Spleen (tissue), 11 donors: ENCODE data around the gene HSBP1. TPM values are rescaled to one million over a fixed set of nuclear protein-coding genes. Genes with fewer than 3 reads are reported as not detected.

Source experiments
- DNase-seq: peaks from one replicate; pipeline ENCODE4 v3.0.0-alpha.2; 2020
- H3K27ac ChIP-seq, 8 donors: fragments of 200-600 bp; sonication (generic) in 7 of 8; 1 replicate in 4 of 8; 2 replicates in 4 of 8; pipeline versions ENCODE4 v1.5.0 to v1.8.0; 2016 to 2021; ENCODE audit warnings: inconsistent platforms in 4 of 8, mild to moderate bottlenecking in 4 of 8, moderate library complexity in 1 of 8
- H3K27me3 ChIP-seq, 7 donors: fragments of 200-600 bp; sonication (generic) in 6 of 7; replicated peaks in 1 of 7; 1 replicate in 4 of 7; 2 replicates in 3 of 7; pipeline versions ENCODE4 v1.5.0 to v1.8.0; 2016 to 2021; ENCODE audit warnings: inconsistent platforms in 3 of 7, mild to moderate bottlenecking in 1 of 7
- H3K36me3 ChIP-seq, 6 donors: fragments of 200-600 bp; sonication (generic) in 5 of 6; 1 replicate in 4 of 6; 2 replicates in 2 of 6; pipeline versions ENCODE4 v1.5.0 to v1.8.0; 2016 to 2021; ENCODE audit warnings: inconsistent platforms in 2 of 6
- H3K4me1 ChIP-seq, 6 donors: fragments of 200-600 bp; sonication (generic) in 5 of 6; 1 replicate in 3 of 6; 2 replicates in 3 of 6; pipeline versions ENCODE4 v1.5.0 to v1.8.0; 2016 to 2021; ENCODE audit warnings: inconsistent platforms in 3 of 6
- H3K4me3 ChIP-seq, 8 donors: fragments of 200-600 bp; sonication (generic) in 7 of 8; 1 replicate in 4 of 8; 2 replicates in 4 of 8; pipeline versions ENCODE4 v1.5.0 to v1.8.0; 2016 to 2021; ENCODE audit warnings: inconsistent platforms in 4 of 8, mild to moderate bottlenecking in 4 of 8, moderate library complexity in 2 of 8
- H3K9me3 ChIP-seq, 8 donors: fragments of 200-600 bp; sonication (generic) in 7 of 8; 1 replicate in 4 of 8; 2 replicates in 4 of 8; pipeline versions ENCODE4 v1.5.0 to v1.8.0; 2016 to 2021; ENCODE audit warnings: inconsistent platforms in 4 of 8
- POLR2A ChIP-seq, 3 donors: fragments of 450-650 bp; IDR thresholded peaks; one replicate each; pipeline ENCODE4 v1.5.1; 2017; ENCODE audit warnings: antibody characterized with exemption in 3 of 3, mild to moderate bottlenecking in 1 of 3
- POLR2AphosphoS5 ChIP-seq, 3 donors: sonication (generic); formaldehyde crosslinking; IDR thresholded peaks; one replicate each; pipeline ENCODE4 v1.5.1; 2017; ENCODE audit warnings: antibody characterized with exemption in 3 of 3
- WGBS, 5 donors: extraction: QIAGEN DNeasy Blood & Tissue Kit in 3 of 5; methylation state at CpG; one replicate each; pipeline versions ENCODE4 v1.1.5 to v1.1.7; 2013 to 2018; 5-methylcytosine and 5-hydroxymethylcytosine counted together
- intact Hi-C: fragments of 100-400 bp; cut with DNase I; formaldehyde crosslinking; loops from one replicate; pipeline ENCODE4 v1.15.0; 2023; ENCODE audit warnings: low total_unique reads
- polyA plus RNA-seq, 3 donors: library from polyadenylated mRNA; stranded (reverse); fragments of 200-250 nt; gene quantifications; one replicate each; pipeline ENCODE4 v1.2.1, GENCODE V29; 2013
- total RNA-seq, 7 donors: library from RNA; depleted of rRNA in 3 of 7; stranded (reverse); fragments of >200 nt in 3 of 7; fragmentation: NEBNext Ultra II Directional in 4 of 7; extraction: Animal tissue kit (Norgen Biotek cat#: 25700) in 4 of 7; gene quantifications; one replicate each; pipeline versions ENCODE4 v1.1.0 to v1.2.1, GENCODE V29; 2016 to 2021
- TF ChIP-seq, protein P1 (sequence below), 11 experiments: fragments of 200-600 bp in 7 of 11; fragments of 450-650 bp in 4 of 11; sonication (generic) in 4 of 11; IDR thresholded peaks in 8 of 11; conservative IDR thresholded peaks in 3 of 11; 1 replicate in 7 of 11; 2 replicates in 4 of 11; pipeline versions ENCODE4 v1.4.0 to v1.8.0; 2016 to 2021; ENCODE audit warnings: antibody characterized with exemption in 11 of 11, inconsistent platforms in 4 of 11, mild to moderate bottlenecking in 1 of 11
- donor health status: healthy with polysubstance abuse.
- donor health status: DM: no; HTN: no; CAD: no; lungs with moderate emphysema.
- donor health status: DM: no; HTN: no; CAD: no.
- donor health status: Bipolar disorder and iron deficiency.
- donor health status: healthy.
- donor health status: DM: no; HTN: no; CAD: no.
- donor health status: DM: yes; HTN: yes; CAD: no.

HSBP1 gene
- total and polyA plus RNA-seq, 10 donors, result 11.0 to 68.5 (median 38.7) TPM

DNA sequence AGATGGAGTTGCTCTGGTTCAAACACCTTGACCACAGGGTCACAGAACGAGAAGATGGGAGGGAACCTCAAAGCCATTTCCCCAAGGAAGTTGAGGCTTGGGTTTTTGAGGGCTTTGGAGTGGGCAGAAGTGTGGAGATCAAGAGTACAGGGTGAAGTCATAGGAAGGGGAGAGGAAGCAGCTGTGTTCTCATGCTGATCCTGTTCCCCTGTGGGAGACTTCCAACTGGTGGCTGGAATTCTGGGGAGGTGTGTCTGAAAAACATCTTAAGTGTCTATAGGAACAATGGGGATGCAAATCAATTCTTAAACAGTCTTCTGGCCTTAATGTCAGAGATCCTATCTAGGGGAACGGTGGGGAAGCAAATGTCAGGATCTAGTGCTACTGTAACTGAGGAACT lies 38.8 kb upstream of the HSBP1 start:
- intact Hi-C loops, result no loop called here
- Histone ChIP-seq H3K4me3 (no peak overlapping the region), H3K27me3 (no peaks in the 10 kb centered on the region), H3K9me3 (no peaks in the 10 kb centered on the region), H3K36me3 (no peaks in the 10 kb centered on the region), H3K4me1 (peaks cover 5 to 30% (median 17%) of the 10 kb centered on the region in 6 donors), H3K27ac (peak overlapping the region in 4 of 8 donors; percentile 23 to 73 (median 51))
- TF ChIP-seq, protein P1, sequence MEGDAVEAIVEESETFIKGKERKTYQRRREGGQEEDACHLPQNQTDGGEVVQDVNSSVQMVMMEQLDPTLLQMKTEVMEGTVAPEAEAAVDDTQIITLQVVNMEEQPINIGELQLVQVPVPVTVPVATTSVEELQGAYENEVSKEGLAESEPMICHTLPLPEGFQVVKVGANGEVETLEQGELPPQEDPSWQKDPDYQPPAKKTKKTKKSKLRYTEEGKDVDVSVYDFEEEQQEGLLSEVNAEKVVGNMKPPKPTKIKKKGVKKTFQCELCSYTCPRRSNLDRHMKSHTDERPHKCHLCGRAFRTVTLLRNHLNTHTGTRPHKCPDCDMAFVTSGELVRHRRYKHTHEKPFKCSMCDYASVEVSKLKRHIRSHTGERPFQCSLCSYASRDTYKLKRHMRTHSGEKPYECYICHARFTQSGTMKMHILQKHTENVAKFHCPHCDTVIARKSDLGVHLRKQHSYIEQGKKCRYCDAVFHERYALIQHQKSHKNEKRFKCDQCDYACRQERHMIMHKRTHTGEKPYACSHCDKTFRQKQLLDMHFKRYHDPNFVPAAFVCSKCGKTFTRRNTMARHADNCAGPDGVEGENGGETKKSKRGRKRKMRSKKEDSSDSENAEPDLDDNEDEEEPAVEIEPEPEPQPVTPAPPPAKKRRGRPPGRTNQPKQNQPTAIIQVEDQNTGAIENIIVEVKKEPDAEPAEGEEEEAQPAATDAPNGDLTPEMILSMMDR (IDR thresholded peaks at IDR 0.05 in 8 of 11, conservative IDR thresholded peaks at IDR 0.05 in 3 of 11), result no peak
- TF ChIP-seq POLR2A (IDR thresholded peaks at IDR 0.05), result no peak
- no peak for TF ChIP-seq POLR2AphosphoS5 (IDR thresholded peaks at IDR 0.05)
- WGBS, 5 donors, result 18 to 29% (median 23%) methylated on average over 2 of the region's 2 CpGs
- no peak for DNase-seq

DNA sequence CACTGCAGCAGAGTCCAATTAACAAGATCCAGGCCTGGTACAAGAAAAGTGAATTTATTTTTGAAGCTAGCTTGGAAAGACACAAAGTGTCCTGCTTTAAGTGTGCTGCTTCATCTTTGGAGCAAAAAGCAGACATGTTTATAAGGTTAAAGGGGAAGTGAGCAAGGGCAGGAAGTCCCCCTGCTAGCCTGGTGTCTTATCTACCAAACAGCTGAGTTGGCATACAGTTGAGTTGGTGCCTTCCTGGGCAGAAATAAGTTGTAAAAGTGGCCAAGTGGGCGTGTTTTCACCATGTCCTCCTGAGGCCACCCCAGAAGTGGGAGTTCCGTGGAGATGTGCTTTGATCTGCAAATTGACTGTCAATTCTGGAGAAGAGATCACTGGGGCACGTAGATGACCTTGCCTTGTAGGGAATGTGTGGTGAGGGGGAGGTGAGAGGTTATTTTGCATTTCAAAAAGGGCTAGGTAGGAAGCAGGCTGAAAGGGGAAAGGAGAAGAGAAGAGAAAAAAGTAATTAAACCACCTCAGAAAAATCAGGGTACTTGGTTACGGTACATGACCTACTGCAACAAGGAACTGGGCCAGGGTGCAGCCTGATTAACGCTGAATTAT lies 38.3 kb upstream of the HSBP1 start:
- intact Hi-C loops, result no loop called here
- no peak for DNase-seq
- Histone ChIP-seq H3K27ac (peak overlapping the region in 4 of 8 donors; percentile 23 to 73 (median 51)), H3K4me3 (no peak overlapping the region), H3K4me1 (peaks cover 5 to 30% (median 17%) of the 10 kb centered on the region in 6 donors), H3K27me3 (no peaks in the 10 kb centered on the region), H3K36me3 (no peaks in the 10 kb centered on the region), H3K9me3 (no peaks in the 10 kb centered on the region)
- no peak for TF ChIP-seq POLR2A (IDR thresholded peaks at IDR 0.05)
- TF ChIP-seq POLR2AphosphoS5 (IDR thresholded peaks at IDR 0.05), result no peak
- TF ChIP-seq, protein P1 (IDR thresholded peaks at IDR 0.05 in 8 of 11, conservative IDR thresholded peaks at IDR 0.05 in 3 of 11), result no peak
- WGBS, 5 donors, result 25 to 46% (median 33%) methylated on average over 5 of the region's 5 CpGs

DNA sequence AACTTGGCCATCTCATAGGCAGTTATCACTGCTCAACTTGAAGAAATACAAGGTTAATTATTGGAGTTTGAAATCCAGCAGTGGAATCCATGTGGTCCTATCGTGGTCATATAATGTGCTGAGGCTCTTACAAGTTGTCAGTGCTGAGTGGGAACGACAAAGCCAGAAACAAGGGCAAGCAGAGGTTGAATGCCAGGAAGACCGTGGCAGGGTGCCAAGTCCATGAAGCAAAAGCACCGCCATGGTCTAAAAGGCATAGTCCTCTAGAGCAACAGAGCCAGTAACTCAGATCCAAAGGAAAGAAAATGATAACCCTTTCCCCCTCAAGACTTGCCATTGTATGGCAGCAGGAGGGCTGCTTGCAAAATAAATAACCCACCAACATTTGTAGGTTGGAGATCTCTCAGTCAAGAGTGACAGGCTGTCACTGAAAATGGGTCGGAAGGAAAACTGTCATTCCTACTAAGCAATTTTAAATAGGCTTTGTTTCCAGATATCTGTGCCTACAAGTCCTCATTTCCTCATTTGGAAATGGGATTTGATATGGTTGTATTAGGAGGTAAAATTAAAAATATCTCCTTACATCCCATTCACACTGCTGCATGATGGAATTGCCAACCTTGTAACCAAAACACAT lies 36.4 kb upstream of the HSBP1 start:
- H3K36me3 ChIP-seq, result no peaks in the 10 kb centered on the region
- TF ChIP-seq POLR2AphosphoS5 (IDR thresholded peaks at IDR 0.05) (peak in 1 of 3 donors; percentile 21), POLR2A (IDR thresholded peaks at IDR 0.05) (no peak)
- TF ChIP-seq, protein P1 (IDR thresholded peaks at IDR 0.05 in 8 of 11, conservative IDR thresholded peaks at IDR 0.05 in 3 of 11), result no peak
- 47 to 67% (median 52%) methylated on average over 5 of the region's 5 CpGs for WGBS, 5 donors
- H3K27me3 ChIP-seq, result no peaks in the 10 kb centered on the region
- no peaks in the 10 kb centered on the region for H3K9me3 ChIP-seq
- intact Hi-C loops, result no loop called here
- no peak overlapping the region for H3K27ac ChIP-seq
- peaks cover 5 to 30% (median 17%) of the 10 kb centered on the region in 6 donors for H3K4me1 ChIP-seq
- no peak overlapping the region for H3K4me3 ChIP-seq
- no peak for DNase-seq

DNA sequence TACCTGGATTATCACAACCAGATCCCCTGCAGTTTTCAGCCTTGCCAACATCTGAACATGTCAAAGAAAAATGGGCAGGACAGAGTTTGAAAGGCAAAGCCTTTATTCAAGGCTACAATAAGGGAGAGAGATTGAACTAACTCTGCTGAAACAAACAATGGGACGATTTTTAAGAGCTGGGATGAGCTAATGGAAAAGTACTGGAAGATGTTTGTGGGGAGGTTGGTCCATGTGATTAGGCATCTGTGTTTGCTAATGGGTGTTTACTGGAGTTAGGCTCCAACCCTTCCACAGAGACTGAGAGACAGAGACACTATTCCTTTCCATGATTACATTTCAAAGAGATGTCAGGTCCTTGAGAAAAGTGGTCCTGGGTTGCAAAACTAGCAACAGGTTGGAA lies 35.0 kb upstream of the HSBP1 start:
- H3K4me1 ChIP-seq, result peaks cover 5 to 30% (median 17%) of the 10 kb centered on the region in 6 donors
- H3K27ac ChIP-seq, result no peak overlapping the region
- WGBS, 5 donors, result 59 to 83% (median 78%) methylated on average over 1 of the region's 1 CpG
- DNase-seq, result no peak
- intact Hi-C loops, result no loop called here
- H3K27me3 ChIP-seq, result no peaks in the 10 kb centered on the region
- TF ChIP-seq, protein P1 (IDR thresholded peaks at IDR 0.05 in 8 of 11, conservative IDR thresholded peaks at IDR 0.05 in 3 of 11), result no peak
- TF ChIP-seq POLR2A (IDR thresholded peaks at IDR 0.05), result no peak
- no peak for TF ChIP-seq POLR2AphosphoS5 (IDR thresholded peaks at IDR 0.05)
- H3K4me3 ChIP-seq, result no peak overlapping the region
- H3K9me3 ChIP-seq, result no peaks in the 10 kb centered on the region
- no peaks in the 10 kb centered on the region for H3K36me3 ChIP-seq
